ENCODE data around the gene ITGA1.
A peak's percentile ranks its signal among the peaks of the same experiment; 100 is the strongest.

ITGA1 gene

GRCh38 chr5:52788505-52788821 lies 747 bp downstream of the ITGA1 start:
- H3K4me1 ChIP-seq, result peaks cover 0 to 64% (median 10%) of the 10 kb centered on the region in 4 donors
- intact Hi-C loops (cut with DNase I; ENCODE audit: low total_unique reads), result loop anchor here (1.0 to 10.0 kb wide), 2 partner anchors 94 to 127 kb away; no protein-coding TSS in a partner anchor
- H3K27ac ChIP-seq, result peak overlapping the region; percentile 95 to 96
- peak overlapping the region; percentile 66 to 86 for H3K4me3 ChIP-seq
- no peak for DNase-seq
- TF ChIP-seq, protein P1, sequence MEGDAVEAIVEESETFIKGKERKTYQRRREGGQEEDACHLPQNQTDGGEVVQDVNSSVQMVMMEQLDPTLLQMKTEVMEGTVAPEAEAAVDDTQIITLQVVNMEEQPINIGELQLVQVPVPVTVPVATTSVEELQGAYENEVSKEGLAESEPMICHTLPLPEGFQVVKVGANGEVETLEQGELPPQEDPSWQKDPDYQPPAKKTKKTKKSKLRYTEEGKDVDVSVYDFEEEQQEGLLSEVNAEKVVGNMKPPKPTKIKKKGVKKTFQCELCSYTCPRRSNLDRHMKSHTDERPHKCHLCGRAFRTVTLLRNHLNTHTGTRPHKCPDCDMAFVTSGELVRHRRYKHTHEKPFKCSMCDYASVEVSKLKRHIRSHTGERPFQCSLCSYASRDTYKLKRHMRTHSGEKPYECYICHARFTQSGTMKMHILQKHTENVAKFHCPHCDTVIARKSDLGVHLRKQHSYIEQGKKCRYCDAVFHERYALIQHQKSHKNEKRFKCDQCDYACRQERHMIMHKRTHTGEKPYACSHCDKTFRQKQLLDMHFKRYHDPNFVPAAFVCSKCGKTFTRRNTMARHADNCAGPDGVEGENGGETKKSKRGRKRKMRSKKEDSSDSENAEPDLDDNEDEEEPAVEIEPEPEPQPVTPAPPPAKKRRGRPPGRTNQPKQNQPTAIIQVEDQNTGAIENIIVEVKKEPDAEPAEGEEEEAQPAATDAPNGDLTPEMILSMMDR (IDR thresholded peaks at IDR 0.05), result peak in 1 of 2 experiments; percentile 4
- H3K27me3 ChIP-seq, result no peaks in the 10 kb centered on the region
- no peaks in the 10 kb centered on the region for H3K9me3 ChIP-seq
- no peaks in the 10 kb centered on the region for H3K36me3 ChIP-seq

GRCh38 chr5:52789378-52789777 lies 1.7 kb downstream of the ITGA1 start:
- Histone ChIP-seq H3K4me3 (peak overlapping the region; percentile 66 to 86), H3K9me3 (no peaks in the 10 kb centered on the region), H3K4me1 (peaks cover 0 to 64% (median 7%) of the 10 kb centered on the region in 4 donors), H3K27me3 (no peaks in the 10 kb centered on the region), H3K27ac (peak overlapping the region; percentile 95 to 96), H3K36me3 (no peaks in the 10 kb centered on the region)
- intact Hi-C loops (cut with DNase I; ENCODE audit: low total_unique reads), result loop anchor here (10.0 kb wide), 1 partner anchor 95 kb away; no protein-coding TSS in a partner anchor
- TF ChIP-seq, protein P1 (IDR thresholded peaks at IDR 0.05), result no peak
- DNase-seq, result no peak

GRCh38 chr5:52789851-52790250 lies 2.1 kb downstream of the ITGA1 start:
- intact Hi-C loops (cut with DNase I; ENCODE audit: low total_unique reads), result loop anchor here (10.0 kb wide), 1 partner anchor 95 kb away; no protein-coding TSS in a partner anchor
- H3K4me3 ChIP-seq, result peak overlapping the region; percentile 66 to 86
- peaks cover 0 to 64% (median 8%) of the 10 kb centered on the region in 4 donors for H3K4me1 ChIP-seq

GRCh38 chr5:52791366-52791765 lies 3.6 kb downstream of the ITGA1 start:
- Histone ChIP-seq H3K36me3 (no peaks in the 10 kb centered on the region), H3K9me3 (no peaks in the 10 kb centered on the region), H3K27me3 (no peaks in the 10 kb centered on the region), H3K27ac (peak overlapping the region; percentile 95 to 96), H3K4me3 (peak overlapping the region; percentile 66 to 86), H3K4me1 (peaks cover 0 to 70% (median 17%) of the 10 kb centered on the region in 4 donors)
- no peak for DNase-seq
- intact Hi-C loops (cut with DNase I; ENCODE audit: low total_unique reads), result no loop called here
- TF ChIP-seq, protein P1 (IDR thresholded peaks at IDR 0.05), result no peak

More at GRCh38 chr5:52789851-52790250, 2.1 kb downstream of the ITGA1 start:
- peak overlapping the region; percentile 95 to 96 for H3K27ac ChIP-seq
- no peak for DNase-seq
- no peaks in the 10 kb centered on the region for H3K36me3 ChIP-seq
- no peaks in the 10 kb centered on the region for H3K9me3 ChIP-seq
- TF ChIP-seq, protein P1 (IDR thresholded peaks at IDR 0.05), result no peak
- no peaks in the 10 kb centered on the region for H3K27me3 ChIP-seq

GRCh38 chr5:52794519-52794918 lies 6.8 kb downstream of the ITGA1 start:
- Histone ChIP-seq H3K27me3 (no peaks in the 10 kb centered on the region), H3K27ac (peak overlapping the region; percentile 87 to 95), H3K9me3 (no peaks in the 10 kb centered on the region), H3K4me1 (peaks cover 0 to 90% (median 26%) of the 10 kb centered on the region in 4 donors), H3K4me3 (no peak overlapping the region), H3K36me3 (no peaks in the 10 kb centered on the region)
- DNase-seq, result peak in 1 of 2 donors; percentile 43
- TF ChIP-seq, protein P1 (IDR thresholded peaks at IDR 0.05), result no peak
- intact Hi-C loops (cut with DNase I; ENCODE audit: low total_unique reads), result no loop called here
